Measurements from ENCODE around the gene SLC38A8.

GRCh38 chr16:84033251-84034195 is 9.1 kb downstream of the SLC38A8 start:
- TF ChIP-seq POLR2A (IDR thresholded peaks at IDR 0.05): no peak
- TF ChIP-seq CTCF (IDR thresholded peaks at IDR 0.05): no peak

Data from suprapubic skin (tissue), 3 donors.